GM23338 (cell line): Measurements from ENCODE around the gene IL31. TPM values are rescaled to one million over a fixed set of nuclear protein-coding genes. Genes with fewer than 3 reads are reported as not detected.

Experiments used
- ATAC-seq: fragments of 200-7000 bp; cut with Tn5 transposase; 3 replicates; pipeline ENCODE4 v1.9.1; 2020
- DNase-seq: peaks from one replicate; pipeline ENCODE4 v3.0.0-alpha.2; 2015; ENCODE audit warnings: low spot score
- H2AFZ ChIP-seq: fragments of 200-600 bp; sonication (generic); 2 replicates; pipeline ENCODE4 v1.8.0; 2016; ENCODE audit warnings: antibody characterized with exemption, mild to moderate bottlenecking, moderate library complexity
- H3F3A ChIP-seq: fragments of 200-600 bp; sonication (generic); replicated peaks from 2 replicates; pipeline ENCODE4 v1.8.0; 2017; ENCODE audit warnings: antibody characterized with exemption, mixed run types, low read depth
- H3K27ac ChIP-seq: fragments of 200-600 bp; sonication (generic); 2 replicates; pipeline ENCODE4 v1.6.1; 2016; ENCODE audit warnings: low read depth
- H3K27me3 ChIP-seq: fragments of 200-600 bp; sonication (generic); 2 replicates; pipeline ENCODE4 v1.8.0; 2016; ENCODE audit warnings: mild to moderate bottlenecking, mixed run types, moderate library complexity; ENCODE audit not compliant: insufficient read depth
- H3K36me3 ChIP-seq: fragments of 200-600 bp; sonication (generic); 2 replicates; pipeline ENCODE4 v1.8.0; 2016; ENCODE audit warnings: mild to moderate bottlenecking; ENCODE audit not compliant: insufficient read depth
- H3K4me1 ChIP-seq: fragments of 200-600 bp; sonication (generic); 2 replicates; pipeline ENCODE4 v1.8.0; 2016; ENCODE audit warnings: mild to moderate bottlenecking, moderate library complexity; ENCODE audit not compliant: insufficient read depth
- H3K4me2 ChIP-seq: fragments of 200-600 bp; sonication (generic); 2 replicates; pipeline ENCODE4 v1.7.1; 2017; ENCODE audit warnings: mixed run types
- H3K4me3 ChIP-seq: fragments of 200-600 bp; sonication (generic); 2 replicates; pipeline ENCODE4 v1.6.1; 2016; ENCODE audit warnings: mixed run types
- H3K79me2 ChIP-seq: fragments of 200-600 bp; sonication (generic); replicated peaks from 2 replicates; pipeline ENCODE4 v1.8.0; 2017; ENCODE audit warnings: mild to moderate bottlenecking; ENCODE audit not compliant: insufficient read depth
- H3K9me2 ChIP-seq: fragments of 200-600 bp; sonication (generic); 2 replicates; pipeline ENCODE4 v1.8.0; 2017; ENCODE audit not compliant: insufficient read depth
- H4K20me1 ChIP-seq: fragments of 200-600 bp; sonication (generic); replicated peaks from 2 replicates; pipeline ENCODE4 v1.8.0; 2017; ENCODE audit warnings: mild to moderate bottlenecking; ENCODE audit not compliant: insufficient read depth
- H3K27ac Mint-ChIP-seq: 2 replicates; pipeline ENCODE4 v1.8.0; 2020; ENCODE audit warnings: inconsistent platforms, mild to moderate bottlenecking, moderate library complexity, mixed read lengths
- H3K27me3 Mint-ChIP-seq: 3 replicates; pipeline ENCODE4 v1.8.0; 2022; ENCODE audit warnings: low read depth, mild to moderate bottlenecking, moderate library complexity, mixed read lengths, inconsistent platforms; ENCODE audit not compliant: insufficient read depth, poor library complexity
- H3K36me3 Mint-ChIP-seq: 3 replicates; pipeline ENCODE4 v1.8.0; 2021; ENCODE audit warnings: low read depth, mild to moderate bottlenecking, inconsistent platforms, moderate library complexity, mixed read lengths
- H3K4me1 Mint-ChIP-seq: 3 replicates; pipeline ENCODE4 v1.8.0; 2020; ENCODE audit warnings: mild to moderate bottlenecking, inconsistent platforms, mixed read lengths
- H3K4me3 Mint-ChIP-seq: 3 replicates; pipeline ENCODE4 v1.8.0; 2021; ENCODE audit warnings: moderate library complexity, mild to moderate bottlenecking, inconsistent platforms, mixed read lengths
- H3K9me3 Mint-ChIP-seq: 3 replicates; pipeline ENCODE4 v1.8.0; 2020; ENCODE audit warnings: moderate library complexity, mild to moderate bottlenecking, inconsistent platforms, mixed read lengths
- CREB1 ChIP-seq: fragments of 250-450 bp; sonication (Bioruptor Pico); IDR thresholded peaks from 2 replicates; pipeline ENCODE4 v1.5.0; 2020; ENCODE audit warnings: low read depth, mild to moderate bottlenecking, moderate library complexity
- CTCF ChIP-seq, 2 experiments: fragments of 200-600 bp in 1 of 2; sonication (generic) in 1 of 2; conservative IDR thresholded peaks; 2 replicates each; pipeline versions ENCODE4 v1.5.1 to v1.6.1; 2016 to 2017; ENCODE audit warnings: antibody characterized with exemption in 2 of 2, low read depth in 2 of 2, mild to moderate bottlenecking in 2 of 2, moderate library complexity in 1 of 2
- ETS1 ChIP-seq: IDR thresholded peaks from 2 replicates; pipeline ENCODE4 v1.6.1; 2016; ENCODE audit warnings: antibody characterized with exemption
- EZH2 ChIP-seq: fragments of 200-600 bp; sonication (generic); IDR thresholded peaks from one replicate; pipeline ENCODE4 v1.8.0; 2017; ENCODE audit warnings: antibody characterized with exemption, mild to moderate bottlenecking, low read depth; ENCODE audit not compliant: unreplicated experiment
- EZH2phosphoT487 ChIP-seq: fragments of 200-600 bp; sonication (generic); IDR thresholded peaks from one replicate; pipeline ENCODE4 v1.8.1; 2018; ENCODE audit warnings: antibody characterized with exemption; ENCODE audit not compliant: unreplicated experiment
- JUNB ChIP-seq: IDR thresholded peaks from one replicate; pipeline ENCODE4 v1.6.1; 2016; ENCODE audit warnings: antibody characterized with exemption; ENCODE audit not compliant: unreplicated experiment
- NANOG ChIP-seq: IDR thresholded peaks from 2 replicates; pipeline ENCODE4 v1.6.1; 2016; ENCODE audit warnings: antibody characterized with exemption, borderline replicate concordance
- POLR2AphosphoS5 ChIP-seq: IDR thresholded peaks from 2 replicates; pipeline ENCODE4 v1.6.1; 2016; ENCODE audit warnings: antibody characterized with exemption, low read depth
- REST ChIP-seq: IDR thresholded peaks from one replicate; pipeline ENCODE4 v1.6.1; 2018; ENCODE audit warnings: antibody characterized with exemption; ENCODE audit not compliant: unreplicated experiment
- STAT1 ChIP-seq: IDR thresholded peaks from one replicate; pipeline ENCODE4 v1.6.1; 2016; ENCODE audit warnings: antibody characterized with exemption; ENCODE audit not compliant: unreplicated experiment
- ZNF114 ChIP-seq: fragments of 250-450 bp; sonication (Bioruptor Pico); IDR thresholded peaks from 2 replicates; pipeline ENCODE4 v1.5.0; 2020; ENCODE audit warnings: mild to moderate bottlenecking, moderate library complexity
- ZNF331 ChIP-seq: fragments of 250-450 bp; sonication (Bioruptor Pico); IDR thresholded peaks from 2 replicates; pipeline ENCODE4 v1.5.0; 2020; ENCODE audit warnings: low read depth, mild to moderate bottlenecking, moderate library complexity
- ZNF462 ChIP-seq: fragments of 250-450 bp; sonication (Bioruptor Pico); IDR thresholded peaks from 2 replicates; pipeline ENCODE4 v1.5.0; 2020; ENCODE audit warnings: mild to moderate bottlenecking, moderate library complexity
- polyA plus RNA-seq: library from polyadenylated mRNA; unstranded; fragments of >200 nt; fragmentation: Nextera tagmentation; extraction: Ambion mirVana; gene quantifications from 2 replicates; pipeline ENCODE4 v1.2.1, GENCODE V29; 2016
- total RNA-seq: library from RNA; depleted of rRNA; stranded (reverse); fragments of >200 nt; shearing (Covaris generic); gene quantifications from 2 replicates; pipeline ENCODE4 v1.2.3, GENCODE V29; 2014

Gene IL31
- total and polyA plus RNA-seq, 2 experiments from 2014 or later, result not detected

GRCh38 chr12:122189626-122190475 lies 15.8 kb upstream of the IL31 start:
- no peaks in the 10 kb centered on the region for H3F3A ChIP-seq
- Mint-ChIP-seq H3K4me3 (no peak overlapping the region), H3K9me3 (no peaks in the 10 kb centered on the region), H3K36me3 (no peaks in the 10 kb centered on the region), H3K4me1 (peaks cover 3% of the 10 kb centered on the region; the same call in 2 of the 3 replicates), H3K27me3 (peaks cover 5% of the 10 kb centered on the region), H3K27ac (no peak overlapping the region)
- no peaks in the 10 kb centered on the region for H3K27me3 ChIP-seq
- ATAC-seq (no peak), DNase-seq (no peak)
- H3K79me2 ChIP-seq, result no peaks in the 10 kb centered on the region
- H3K36me3 ChIP-seq, result no peaks in the 10 kb centered on the region
- TF ChIP-seq ETS1, result no peak
- no peak for TF ChIP-seq POLR2AphosphoS5
- no peak for TF ChIP-seq JUNB
- no peak for TF ChIP-seq CREB1 (CRISPR knock-in tag)
- TF ChIP-seq ZNF331 (CRISPR knock-in tag), result no peak
- no peak for TF ChIP-seq REST
- TF ChIP-seq NANOG, result no peak
- no peak for TF ChIP-seq CTCF (conservative IDR thresholded peaks at IDR 0.05; ENCODE audit: low read depth in 2 of 2)
- TF ChIP-seq STAT1, result no peak
- no peak for TF ChIP-seq EZH2
- no peak for TF ChIP-seq EZH2phosphoT487
- TF ChIP-seq ZNF114, result no peak
- no peak for TF ChIP-seq ZNF462
- H2AFZ ChIP-seq, result no peak overlapping the region
- H3K4me1 ChIP-seq, result no peaks in the 10 kb centered on the region
- H3K27ac ChIP-seq, result no peak overlapping the region
- H3K4me3 ChIP-seq, result no peak overlapping the region
- H4K20me1 ChIP-seq, result no peaks in the 10 kb centered on the region
- H3K4me2 ChIP-seq, result no peak overlapping the region
- no peaks in the 10 kb centered on the region for H3K9me2 ChIP-seq
